HepG2 (cell line): ENCODE measurements around the gene RRAD. TPM values are rescaled to one million over a fixed set of nuclear protein-coding genes. Genes with fewer than 3 reads are reported as not detected.

Experiments
- BRD4 ChIP-seq: sonication (generic); formaldehyde crosslinking; IDR thresholded peaks from 2 replicates; pipeline ENCODE4 v1.4.0; 2020; ENCODE audit warnings: missing genetic modification reagents
- DMAP1 ChIP-seq: IDR thresholded peaks from 2 replicates; pipeline ENCODE4 v1.6.1; 2016
- MAFF ChIP-seq: IDR thresholded peaks from 2 replicates; pipeline ENCODE4 v1.6.1; 2011; ENCODE audit warnings: low read depth, low read length, improper control_type of control experiment
- MAZ ChIP-seq, 2 experiments: sonication (generic) in 1 of 2; formaldehyde crosslinking in 1 of 2; IDR thresholded peaks; 2 replicates each; pipeline versions ENCODE4 v1.5.0 to v1.6.1; 2012 to 2020; ENCODE audit warnings: low read depth in 2 of 2, mild to moderate bottlenecking in 2 of 2, borderline replicate concordance in 1 of 2, improper control_type of control experiment in 1 of 2, low read length in 1 of 2, missing genetic modification reagents in 1 of 2, moderate library complexity in 1 of 2
- MLLT10 ChIP-seq: sonication (generic); formaldehyde crosslinking; IDR thresholded peaks from 2 replicates; pipeline ENCODE4 v1.4.0; 2020; ENCODE audit warnings: missing genetic modification reagents
- MZF1 ChIP-seq: sonication (generic); formaldehyde crosslinking; IDR thresholded peaks from 2 replicates; pipeline ENCODE4 v1.8.1; 2023; ENCODE audit warnings: mild to moderate bottlenecking, missing genetic modification reagents, borderline replicate concordance
- NBN ChIP-seq: fragments of 450-650 bp; conservative IDR thresholded peaks from 2 replicates; pipeline ENCODE4 v1.6.1; 2017
- SOX13 ChIP-seq, 3 experiments: fragments of 450-650 bp in 1 of 3; sonication (generic) in 1 of 3; formaldehyde crosslinking in 1 of 3; IDR thresholded peaks in 2 of 3; conservative IDR thresholded peaks in 1 of 3; 2 replicates each; pipeline versions ENCODE4 v1.5.0 to v1.6.1; 2016 to 2020; ENCODE audit warnings: antibody characterized with exemption in 1 of 3, mild to moderate bottlenecking in 1 of 3, missing compliant biosample characterization in 1 of 3, missing genetic modification reagents in 1 of 3, moderate library complexity in 1 of 3
- SPEN ChIP-seq: sonication (generic); formaldehyde crosslinking; IDR thresholded peaks from 2 replicates; pipeline ENCODE4 v1.5.1; 2020; ENCODE audit warnings: low read depth, mild to moderate bottlenecking, missing genetic modification reagents
- ZBTB3 ChIP-seq: sonication (generic); formaldehyde crosslinking; IDR thresholded peaks from 2 replicates; pipeline ENCODE4 v1.4.0; 2020; ENCODE audit warnings: low read depth, mild to moderate bottlenecking, moderate library complexity, missing genetic modification reagents, borderline replicate concordance
- ZNF225 ChIP-seq: sonication (generic); formaldehyde crosslinking; IDR thresholded peaks from 2 replicates; pipeline ENCODE4 v1.4.0; 2020; ENCODE audit warnings: mild to moderate bottlenecking, missing genetic modification reagents
- ZNF788 ChIP-seq: sonication (generic); formaldehyde crosslinking; IDR thresholded peaks from 2 replicates; pipeline ENCODE4 v1.5.0; 2020; ENCODE audit warnings: mild to moderate bottlenecking, missing genetic modification reagents, borderline replicate concordance
- ZSCAN9 ChIP-seq: IDR thresholded peaks from 2 replicates; pipeline ENCODE4 v1.6.1; 2016; ENCODE audit warnings: borderline replicate concordance
- polyA plus RNA-seq, 8 experiments: library from polyadenylated mRNA; depleted of rRNA in 3 of 8; stranded (reverse) in 7 of 8; unstranded in 1 of 8; fragments of >200 nt; fragmentation: Illumina TruSeq in 4 of 8; extraction: Trizol in 4 of 8; gene quantifications; 2 replicates each; pipeline versions ENCODE4 v1.2.1 to v1.2.3, GENCODE V29; 2011 to 2016; ENCODE audit warnings: low read depth in 4 of 8, missing spikeins in 1 of 8, mixed read lengths in 1 of 8; ENCODE audit not compliant: insufficient read depth in 1 of 8
- total RNA-seq, 5 experiments: library from RNA; depleted of rRNA; stranded (reverse); fragments of >200 nt; fragmentation: Illumina TruSeq; extraction: Trizol; gene quantifications; 2 replicates each; pipeline ENCODE4 v1.2.3, GENCODE V29; 2016; ENCODE audit warnings: low read depth in 1 of 5
- TF ChIP-seq, protein P1 (sequence below): IDR thresholded peaks from 2 replicates; pipeline ENCODE4 v1.6.1; 2016; ENCODE audit warnings: missing compliant biosample characterization, missing genetic modification reagents, borderline replicate concordance
- TF ChIP-seq, protein P2 (sequence below): sonication (generic); formaldehyde crosslinking; IDR thresholded peaks from 2 replicates; pipeline ENCODE4 v1.4.0; 2020; ENCODE audit warnings: missing genetic modification reagents, borderline replicate concordance
- TF ChIP-seq, protein P3 (sequence below): sonication (generic); formaldehyde crosslinking; IDR thresholded peaks from 2 replicates; pipeline ENCODE4 v1.5.0; 2020; ENCODE audit warnings: mild to moderate bottlenecking, missing genetic modification reagents
- TF ChIP-seq, protein P4 (sequence below): sonication (generic); formaldehyde crosslinking; IDR thresholded peaks from 2 replicates; pipeline ENCODE4 v1.9.0; 2021; ENCODE audit warnings: mild to moderate bottlenecking, missing genetic modification reagents

RRAD gene
- total and polyA plus RNA-seq, 2 of the 13 experiments (the other 11 are each of a cell fraction or from before 2014, with no cell fraction given), result 0.80 to 1.1 TPM

DNA sequence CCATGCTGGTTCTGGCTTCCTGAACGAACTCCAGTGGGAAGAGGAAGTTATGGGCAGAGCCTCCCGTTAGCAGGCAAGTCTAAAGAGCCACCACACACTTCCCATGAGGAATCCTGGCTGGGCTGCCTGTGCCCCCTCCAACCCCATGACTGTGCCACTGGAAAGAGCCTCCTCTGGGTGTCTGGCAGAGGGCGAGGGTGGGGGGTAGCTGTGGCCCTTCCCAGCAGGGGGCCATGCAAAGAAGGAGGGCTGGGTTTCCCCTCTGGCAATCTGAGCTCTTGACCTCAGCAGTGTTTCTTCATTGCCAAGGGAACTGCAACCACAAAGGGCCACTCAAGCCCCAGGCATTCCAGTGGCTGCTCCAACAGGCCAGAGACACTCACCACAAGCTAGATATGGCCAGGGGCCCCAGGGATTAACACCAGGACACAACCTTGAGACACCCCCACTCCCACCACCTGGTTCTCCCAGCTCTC, 1.7 kb upstream of the RRAD start (continued):
- TF ChIP-seq ZBTB3 (CRISPR knock-in tag) (no peak), NBN (no peak), DMAP1 (CRISPR knock-in tag) (no peak), MZF1 (CRISPR knock-in tag) (no peak), SPEN (no peak), ZSCAN9 (no peak), MAZ (IDR thresholded peaks at IDR 0.05; ENCODE audit: borderline replicate concordance, low read depth, low read length) (peak; percentile 62; the same call in 1 of the 2 replicates), MAZ (CRISPR knock-in tag; IDR thresholded peaks at IDR 0.05; ENCODE audit: low read depth) (no peak), MLLT10 (no peak), ZNF788 (CRISPR knock-in tag) (no peak), MAFF (no peak), SOX13 (IDR thresholded peaks at IDR 0.05) (no peak), SOX13 (CRISPR knock-in tag; conservative IDR thresholded peaks at IDR 0.05 in 1 of 2, IDR thresholded peaks at IDR 0.05 in 1 of 2) (no peak), ZNF225 (no peak), BRD4 (CRISPR knock-in tag) (no peak)
- TF ChIP-seq, protein P1, sequence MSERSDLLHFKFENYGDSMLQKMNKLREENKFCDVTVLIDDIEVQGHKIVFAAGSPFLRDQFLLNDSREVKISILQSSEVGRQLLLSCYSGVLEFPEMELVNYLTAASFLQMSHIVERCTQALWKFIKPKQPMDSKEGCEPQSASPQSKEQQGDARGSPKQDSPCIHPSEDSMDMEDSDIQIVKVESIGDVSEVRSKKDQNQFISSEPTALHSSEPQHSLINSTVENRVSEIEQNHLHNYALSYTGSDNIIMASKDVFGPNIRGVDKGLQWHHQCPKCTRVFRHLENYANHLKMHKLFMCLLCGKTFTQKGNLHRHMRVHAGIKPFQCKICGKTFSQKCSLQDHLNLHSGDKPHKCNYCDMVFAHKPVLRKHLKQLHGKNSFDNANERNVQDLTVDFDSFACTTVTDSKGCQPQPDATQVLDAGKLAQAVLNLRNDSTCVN, result no peak
- TF ChIP-seq, protein P2, sequence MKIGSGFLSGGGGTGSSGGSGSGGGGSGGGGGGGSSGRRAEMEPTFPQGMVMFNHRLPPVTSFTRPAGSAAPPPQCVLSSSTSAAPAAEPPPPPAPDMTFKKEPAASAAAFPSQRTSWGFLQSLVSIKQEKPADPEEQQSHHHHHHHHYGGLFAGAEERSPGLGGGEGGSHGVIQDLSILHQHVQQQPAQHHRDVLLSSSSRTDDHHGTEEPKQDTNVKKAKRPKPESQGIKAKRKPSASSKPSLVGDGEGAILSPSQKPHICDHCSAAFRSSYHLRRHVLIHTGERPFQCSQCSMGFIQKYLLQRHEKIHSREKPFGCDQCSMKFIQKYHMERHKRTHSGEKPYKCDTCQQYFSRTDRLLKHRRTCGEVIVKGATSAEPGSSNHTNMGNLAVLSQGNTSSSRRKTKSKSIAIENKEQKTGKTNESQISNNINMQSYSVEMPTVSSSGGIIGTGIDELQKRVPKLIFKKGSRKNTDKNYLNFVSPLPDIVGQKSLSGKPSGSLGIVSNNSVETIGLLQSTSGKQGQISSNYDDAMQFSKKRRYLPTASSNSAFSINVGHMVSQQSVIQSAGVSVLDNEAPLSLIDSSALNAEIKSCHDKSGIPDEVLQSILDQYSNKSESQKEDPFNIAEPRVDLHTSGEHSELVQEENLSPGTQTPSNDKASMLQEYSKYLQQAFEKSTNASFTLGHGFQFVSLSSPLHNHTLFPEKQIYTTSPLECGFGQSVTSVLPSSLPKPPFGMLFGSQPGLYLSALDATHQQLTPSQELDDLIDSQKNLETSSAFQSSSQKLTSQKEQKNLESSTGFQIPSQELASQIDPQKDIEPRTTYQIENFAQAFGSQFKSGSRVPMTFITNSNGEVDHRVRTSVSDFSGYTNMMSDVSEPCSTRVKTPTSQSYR, result peak; percentile 25; the same call in 1 of the 2 replicates
- TF ChIP-seq, protein P3, sequence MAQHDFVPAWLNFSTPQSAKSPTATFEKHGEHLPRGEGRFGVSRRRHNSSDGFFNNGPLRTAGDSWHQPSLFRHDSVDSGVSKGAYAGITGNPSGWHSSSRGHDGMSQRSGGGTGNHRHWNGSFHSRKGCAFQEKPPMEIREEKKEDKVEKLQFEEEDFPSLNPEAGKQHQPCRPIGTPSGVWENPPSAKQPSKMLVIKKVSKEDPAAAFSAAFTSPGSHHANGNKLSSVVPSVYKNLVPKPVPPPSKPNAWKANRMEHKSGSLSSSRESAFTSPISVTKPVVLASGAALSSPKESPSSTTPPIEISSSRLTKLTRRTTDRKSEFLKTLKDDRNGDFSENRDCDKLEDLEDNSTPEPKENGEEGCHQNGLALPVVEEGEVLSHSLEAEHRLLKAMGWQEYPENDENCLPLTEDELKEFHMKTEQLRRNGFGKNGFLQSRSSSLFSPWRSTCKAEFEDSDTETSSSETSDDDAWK, result no peak
- TF ChIP-seq, protein P4, sequence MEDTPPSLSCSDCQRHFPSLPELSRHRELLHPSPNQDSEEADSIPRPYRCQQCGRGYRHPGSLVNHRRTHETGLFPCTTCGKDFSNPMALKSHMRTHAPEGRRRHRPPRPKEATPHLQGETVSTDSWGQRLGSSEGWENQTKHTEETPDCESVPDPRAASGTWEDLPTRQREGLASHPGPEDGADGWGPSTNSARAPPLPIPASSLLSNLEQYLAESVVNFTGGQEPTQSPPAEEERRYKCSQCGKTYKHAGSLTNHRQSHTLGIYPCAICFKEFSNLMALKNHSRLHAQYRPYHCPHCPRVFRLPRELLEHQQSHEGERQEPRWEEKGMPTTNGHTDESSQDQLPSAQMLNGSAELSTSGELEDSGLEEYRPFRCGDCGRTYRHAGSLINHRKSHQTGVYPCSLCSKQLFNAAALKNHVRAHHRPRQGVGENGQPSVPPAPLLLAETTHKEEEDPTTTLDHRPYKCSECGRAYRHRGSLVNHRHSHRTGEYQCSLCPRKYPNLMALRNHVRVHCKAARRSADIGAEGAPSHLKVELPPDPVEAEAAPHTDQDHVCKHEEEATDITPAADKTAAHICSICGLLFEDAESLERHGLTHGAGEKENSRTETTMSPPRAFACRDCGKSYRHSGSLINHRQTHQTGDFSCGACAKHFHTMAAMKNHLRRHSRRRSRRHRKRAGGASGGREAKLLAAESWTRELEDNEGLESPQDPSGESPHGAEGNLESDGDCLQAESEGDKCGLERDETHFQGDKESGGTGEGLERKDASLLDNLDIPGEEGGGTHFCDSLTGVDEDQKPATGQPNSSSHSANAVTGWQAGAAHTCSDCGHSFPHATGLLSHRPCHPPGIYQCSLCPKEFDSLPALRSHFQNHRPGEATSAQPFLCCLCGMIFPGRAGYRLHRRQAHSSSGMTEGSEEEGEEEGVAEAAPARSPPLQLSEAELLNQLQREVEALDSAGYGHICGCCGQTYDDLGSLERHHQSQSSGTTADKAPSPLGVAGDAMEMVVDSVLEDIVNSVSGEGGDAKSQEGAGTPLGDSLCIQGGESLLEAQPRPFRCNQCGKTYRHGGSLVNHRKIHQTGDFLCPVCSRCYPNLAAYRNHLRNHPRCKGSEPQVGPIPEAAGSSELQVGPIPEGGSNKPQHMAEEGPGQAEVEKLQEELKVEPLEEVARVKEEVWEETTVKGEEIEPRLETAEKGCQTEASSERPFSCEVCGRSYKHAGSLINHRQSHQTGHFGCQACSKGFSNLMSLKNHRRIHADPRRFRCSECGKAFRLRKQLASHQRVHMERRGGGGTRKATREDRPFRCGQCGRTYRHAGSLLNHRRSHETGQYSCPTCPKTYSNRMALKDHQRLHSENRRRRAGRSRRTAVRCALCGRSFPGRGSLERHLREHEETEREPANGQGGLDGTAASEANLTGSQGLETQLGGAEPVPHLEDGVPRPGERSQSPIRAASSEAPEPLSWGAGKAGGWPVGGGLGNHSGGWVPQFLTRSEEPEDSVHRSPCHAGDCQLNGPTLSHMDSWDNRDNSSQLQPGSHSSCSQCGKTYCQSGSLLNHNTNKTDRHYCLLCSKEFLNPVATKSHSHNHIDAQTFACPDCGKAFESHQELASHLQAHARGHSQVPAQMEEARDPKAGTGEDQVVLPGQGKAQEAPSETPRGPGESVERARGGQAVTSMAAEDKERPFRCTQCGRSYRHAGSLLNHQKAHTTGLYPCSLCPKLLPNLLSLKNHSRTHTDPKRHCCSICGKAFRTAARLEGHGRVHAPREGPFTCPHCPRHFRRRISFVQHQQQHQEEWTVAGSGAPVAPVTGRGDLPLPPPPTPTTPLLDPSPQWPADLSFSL (CRISPR knock-in tag), result no peak
